Stimulated activated CD4-positive, alpha-beta T cell treated with anti-CD3 and anti-CD28 coated beads, TNF-alpha, amount 100 ng/mL, for 48 hours (primary cell): ENCODE results near the gene ARF3.

Experiments
- DNase-seq, 3 donors: peaks; one replicate each; pipeline ENCODE4 v3.0.0-alpha.2; 2020; ENCODE audit warnings: low read depth in 3 of 3

ARF3 gene

DNA sequence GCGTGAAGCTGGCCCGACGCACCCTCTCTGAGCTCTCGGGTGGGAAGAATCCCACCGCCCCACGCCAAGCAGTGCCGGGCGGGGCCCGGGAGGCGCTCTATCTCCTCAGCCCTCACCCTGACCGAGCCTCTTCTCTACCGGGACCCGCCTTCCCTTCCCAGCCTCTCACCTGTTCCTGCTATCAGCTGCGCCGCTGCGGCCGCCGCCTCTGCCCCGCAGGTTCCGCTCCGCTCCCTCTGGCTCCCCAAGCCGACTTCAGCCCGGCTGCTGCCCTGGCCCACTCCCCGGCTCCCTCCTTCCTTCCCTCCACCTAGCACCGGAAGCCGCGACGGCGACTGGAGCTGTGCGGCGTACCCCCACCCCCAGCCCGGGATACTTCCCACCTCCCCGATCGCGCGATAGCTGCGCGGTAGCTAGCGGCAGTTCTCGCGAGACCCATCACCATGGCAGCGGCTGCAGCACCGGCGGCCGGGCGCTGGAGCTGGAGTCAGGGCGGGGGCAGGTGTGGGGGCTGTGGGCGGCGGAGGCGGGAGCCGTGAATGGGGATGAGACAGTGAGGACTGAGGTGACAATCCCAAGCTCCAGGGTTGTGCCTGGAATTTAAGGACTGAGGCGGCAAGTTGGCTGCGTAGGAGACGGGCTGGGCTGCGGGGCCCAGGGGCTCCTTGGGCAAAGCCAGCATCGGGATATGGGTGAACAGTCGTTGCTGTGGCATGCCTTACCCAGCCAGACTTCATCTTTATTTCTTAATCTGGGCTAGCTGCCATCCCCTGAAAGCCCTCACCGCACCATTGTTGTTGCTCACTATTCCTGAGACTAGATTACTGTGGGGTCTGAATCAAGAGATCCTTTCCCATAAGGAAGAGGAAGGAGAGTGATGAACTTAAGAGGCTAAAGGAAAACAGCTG, at the start of gene ARF3:
TSS of gene ARF3 (minus strand) at position 347 of the 908 bp plus-strand sequence. CDS start 16,392 bp downstream, outside the sequence.
- DNase-seq, result peak; percentile 82 to 94 (median 86)

GRCh38 chr12:49000346-49000745, 43.1 kb upstream of the ARF3 start:
- no peak for DNase-seq

DNA sequence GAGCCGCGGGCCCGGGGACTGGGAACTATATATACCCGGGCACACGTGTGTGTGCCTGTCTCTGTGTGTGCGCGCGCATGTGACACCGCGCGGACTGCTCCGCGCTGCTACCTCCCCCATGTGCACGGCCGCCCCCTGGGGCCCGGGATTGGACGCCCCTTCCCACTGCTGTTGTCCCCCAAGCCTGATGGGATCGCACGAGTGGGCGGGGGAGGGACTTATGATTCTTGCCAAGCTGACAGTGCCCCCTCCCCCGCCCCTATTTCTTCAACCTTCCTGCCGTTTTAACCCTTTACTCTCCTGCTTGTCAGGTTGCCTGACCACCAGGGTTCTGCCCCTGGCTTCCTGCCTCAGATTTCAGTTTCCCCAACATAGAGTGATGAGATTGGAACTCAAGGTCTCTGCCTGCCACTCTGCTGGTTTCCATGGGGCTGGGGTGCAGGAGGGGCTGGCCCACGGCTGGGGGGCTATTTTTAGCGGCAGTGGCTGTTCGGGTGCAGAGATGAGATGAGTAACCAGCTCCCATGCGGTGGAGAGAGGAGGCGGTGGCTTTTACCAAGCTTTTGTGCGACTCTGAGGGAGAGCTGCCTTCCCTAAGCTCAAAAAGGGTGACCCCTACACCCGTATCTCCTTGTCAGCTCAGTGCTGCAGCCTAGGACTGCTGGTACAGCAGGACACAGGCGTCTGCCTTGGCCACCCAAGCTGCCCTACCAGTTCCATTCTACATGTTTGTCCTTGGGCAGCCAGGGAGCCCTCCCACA, 42.3 kb upstream of the ARF3 start, which contains the start of gene DDN:
TSS of gene DDN (minus strand) at position 5 of the 761 bp plus-strand sequence. CDS start 88 bp downstream, outside the sequence.
- DNase-seq, result no peak

DNA sequence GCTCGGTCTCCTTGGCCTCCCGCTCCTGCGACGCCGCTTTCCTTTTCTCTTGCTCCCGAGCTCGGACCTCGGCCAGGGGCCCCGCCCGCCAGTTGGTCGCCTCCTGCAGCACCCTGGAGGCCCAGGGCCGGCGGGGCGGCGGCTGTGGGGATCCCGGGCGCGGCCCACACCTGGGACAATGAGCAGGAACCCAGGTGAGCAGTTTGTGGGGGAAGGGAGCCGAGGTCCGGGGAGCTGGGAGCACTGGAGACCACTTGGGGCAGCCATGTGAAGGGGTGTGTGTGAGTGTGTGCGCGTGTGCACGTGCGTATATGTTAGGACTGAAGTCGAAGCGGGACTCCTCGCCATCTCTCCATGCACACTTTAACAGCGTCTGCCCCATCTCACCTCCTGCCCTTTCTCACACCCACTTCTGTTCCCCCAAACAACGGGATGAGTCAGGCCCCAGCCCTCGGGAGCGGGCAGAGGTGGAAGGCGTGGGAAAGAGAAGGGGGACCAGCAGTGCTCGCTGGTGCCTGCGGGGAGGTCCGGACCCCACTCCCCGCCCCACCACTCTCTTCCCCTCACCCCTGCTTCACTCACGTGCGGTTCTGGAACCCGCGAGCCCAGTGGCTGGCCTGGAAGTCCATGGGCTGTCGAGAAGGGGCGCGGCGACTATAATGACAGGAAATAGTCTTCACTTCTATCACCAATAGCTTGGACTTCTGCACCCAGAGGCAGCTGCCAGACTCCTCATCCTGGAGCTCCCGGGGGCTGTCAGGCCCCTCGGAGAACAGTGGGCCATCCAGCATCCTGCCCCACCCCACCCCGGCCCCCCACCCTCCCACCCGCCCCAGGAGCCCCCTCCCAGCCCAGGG, 41.4 kb upstream of the ARF3 start:
- no peak for DNase-seq

GRCh38 chr12:48997719-48998496, 40.6 kb upstream of the ARF3 start:
- no peak for DNase-seq

- DNase-seq, result no peak
These were observed 39.8 kb upstream of the ARF3 start for GRCh38 chr12:48996794-48997718.

GRCh38 chr12:48995086-48995879, 38.0 kb upstream of the ARF3 start:
- no peak for DNase-seq

GRCh38 chr12:48994224-48995085, 37.2 kb upstream of the ARF3 start:
- no peak for DNase-seq

GRCh38 chr12:48993787-48994186, 36.5 kb upstream of the ARF3 start:
- DNase-seq, result no peak

- no peak for DNase-seq
These were observed 34.2 kb upstream of the ARF3 start for GRCh38 chr12:48991247-48992050.

- no peak for DNase-seq
These were observed 33.3 kb upstream of the ARF3 start for GRCh38 chr12:48990552-48990951.

GRCh38 chr12:48988030-48988649, 30.9 kb upstream of the ARF3 start:
- DNase-seq, result peak in 2 of 3 donors; percentile 62 to 73

- no peak for DNase-seq
These were observed 29.5 kb upstream of the ARF3 start for GRCh38 chr12:48986720-48987291.

DNA sequence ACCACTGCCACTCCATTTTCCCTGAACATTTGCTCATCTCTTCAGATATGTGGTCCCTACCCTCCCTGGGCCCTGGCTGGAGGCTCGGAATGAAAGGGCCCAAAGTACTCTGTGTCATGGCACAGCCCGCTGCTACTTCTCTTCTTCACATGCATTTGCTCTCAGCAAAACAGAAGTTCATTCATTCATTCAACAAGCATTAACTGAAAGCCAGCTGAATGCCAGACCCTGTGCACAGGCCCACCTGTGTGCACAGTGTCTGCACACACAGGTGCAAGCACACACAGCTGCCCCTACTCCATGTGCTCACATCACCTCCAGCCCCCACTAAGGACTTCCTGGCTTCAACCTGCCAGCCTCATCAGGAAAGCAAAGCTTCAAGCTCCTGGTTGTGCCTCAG, 28.6 kb upstream of the ARF3 start:
- DNase-seq, result no peak

DNA sequence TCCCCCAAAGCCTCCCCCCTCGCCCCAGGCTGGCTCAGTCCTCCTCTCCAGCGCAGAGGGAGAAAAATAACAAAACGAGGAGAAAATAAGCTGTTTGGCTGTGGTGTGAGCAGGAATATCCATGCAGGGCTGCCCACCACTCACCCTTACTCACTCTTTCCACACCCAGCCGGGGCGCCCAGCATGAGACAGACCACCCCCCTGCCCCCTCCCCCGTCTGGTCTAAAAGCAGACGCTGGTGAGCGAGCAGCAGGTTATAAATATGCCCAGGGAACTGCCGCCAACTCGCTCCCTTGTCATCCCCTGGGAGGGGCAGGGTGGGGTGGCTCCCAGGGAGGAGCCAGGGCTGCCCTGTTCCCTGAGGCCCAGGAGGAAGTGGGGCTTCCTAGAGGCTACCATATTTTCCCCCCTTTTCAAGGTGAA, 28.2 kb upstream of the ARF3 start:
- no peak for DNase-seq

DNA sequence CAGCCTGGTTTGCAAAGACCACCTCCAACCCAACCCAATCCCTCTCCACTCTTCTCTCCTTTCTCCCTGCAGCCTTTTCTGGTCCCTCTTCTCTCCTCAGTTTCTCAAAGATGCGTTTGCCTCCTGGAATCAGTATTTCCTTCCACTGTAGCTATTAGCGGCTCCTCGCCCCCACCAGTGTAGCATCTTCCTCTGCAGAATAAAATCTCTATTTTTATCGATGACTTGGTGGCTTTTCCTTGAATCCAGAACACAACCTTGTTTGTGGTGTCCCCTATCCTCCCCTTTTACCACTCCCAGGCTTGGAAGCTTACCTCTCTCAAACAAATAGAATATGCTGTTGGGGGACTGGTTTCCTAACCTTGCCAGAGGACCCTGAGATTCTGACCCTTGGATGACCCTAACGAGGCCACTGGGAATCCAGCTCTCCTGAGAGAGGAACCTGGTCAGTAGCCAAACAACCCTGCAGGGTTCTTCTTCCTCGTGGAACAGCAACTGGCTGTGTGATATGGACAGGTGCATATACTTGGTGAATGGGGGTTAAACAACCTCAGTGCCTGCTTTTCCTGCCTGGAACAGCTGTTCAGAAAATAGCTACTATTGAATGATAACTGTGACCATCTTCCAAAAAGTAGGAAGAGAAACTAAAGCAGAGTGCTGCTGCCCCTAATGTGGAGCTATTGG, 25.3 kb upstream of the ARF3 start:
- DNase-seq, result no peak
